ENCODE data around the gene ITGB1.

DNA sequence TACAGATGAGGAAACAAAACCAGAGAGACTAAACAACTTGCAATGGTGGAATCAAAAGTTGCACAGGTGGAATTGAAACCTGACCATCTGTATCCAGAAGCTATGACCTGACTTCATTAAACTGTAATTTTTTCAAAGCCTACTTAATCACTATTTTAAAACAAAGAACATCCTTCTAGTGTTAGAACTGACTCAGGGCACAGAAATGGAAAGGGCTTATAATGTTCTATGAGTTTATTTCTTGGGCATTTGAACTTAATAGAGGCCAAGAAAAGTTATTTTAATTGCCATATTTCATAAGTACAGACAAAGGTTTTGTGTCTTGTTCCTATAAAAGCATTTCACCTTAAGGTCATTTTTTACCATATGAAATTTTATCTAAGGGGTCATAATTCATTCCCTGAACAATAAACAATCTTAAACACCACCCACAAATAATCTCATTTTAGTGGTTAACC lies 8.8 kb downstream of the ITGB1 start:
- TF ChIP-seq, protein P1, sequence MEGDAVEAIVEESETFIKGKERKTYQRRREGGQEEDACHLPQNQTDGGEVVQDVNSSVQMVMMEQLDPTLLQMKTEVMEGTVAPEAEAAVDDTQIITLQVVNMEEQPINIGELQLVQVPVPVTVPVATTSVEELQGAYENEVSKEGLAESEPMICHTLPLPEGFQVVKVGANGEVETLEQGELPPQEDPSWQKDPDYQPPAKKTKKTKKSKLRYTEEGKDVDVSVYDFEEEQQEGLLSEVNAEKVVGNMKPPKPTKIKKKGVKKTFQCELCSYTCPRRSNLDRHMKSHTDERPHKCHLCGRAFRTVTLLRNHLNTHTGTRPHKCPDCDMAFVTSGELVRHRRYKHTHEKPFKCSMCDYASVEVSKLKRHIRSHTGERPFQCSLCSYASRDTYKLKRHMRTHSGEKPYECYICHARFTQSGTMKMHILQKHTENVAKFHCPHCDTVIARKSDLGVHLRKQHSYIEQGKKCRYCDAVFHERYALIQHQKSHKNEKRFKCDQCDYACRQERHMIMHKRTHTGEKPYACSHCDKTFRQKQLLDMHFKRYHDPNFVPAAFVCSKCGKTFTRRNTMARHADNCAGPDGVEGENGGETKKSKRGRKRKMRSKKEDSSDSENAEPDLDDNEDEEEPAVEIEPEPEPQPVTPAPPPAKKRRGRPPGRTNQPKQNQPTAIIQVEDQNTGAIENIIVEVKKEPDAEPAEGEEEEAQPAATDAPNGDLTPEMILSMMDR (IDR thresholded peaks at IDR 0.05) = no peak
- TF ChIP-seq POLR2AphosphoS5 (IDR thresholded peaks at IDR 0.05) (no peak), POLR2A (IDR thresholded peaks at IDR 0.05) (no peak)

Data from breast epithelium (tissue), 3 donors.